ENCODE data around the gene NMT1.
A peak's percentile ranks its signal among the peaks of the same experiment; 100 is the strongest.

Gene NMT1

GRCh38 chr17:45016823-45017222 lies 44.3 kb upstream of the NMT1 start:
- H3K36me3 ChIP-seq (ENCODE audit: control insufficient read depth in 2 of 2, insufficient read depth in 1 of 2, low read length in 2 of 2) = no peaks in the 10 kb centered on the region
- H3K4me1 ChIP-seq (ENCODE audit: control insufficient read depth, insufficient read depth, low read length) = peaks cover 3% of the 10 kb centered on the region; the same call in 1 of the 2 replicates
- H3K4me3 ChIP-seq (ENCODE audit: low read depth, low read length) = no peak overlapping the region
- H3K9me3 ChIP-seq (ENCODE audit: control insufficient read depth, insufficient read depth, low read depth, low read length) = no peaks in the 10 kb centered on the region
- TF ChIP-seq ZSCAN16 (tag by site-specific recombination; IDR thresholded peaks at IDR 0.05) (no peak), ZNF645 (tag by site-specific recombination; IDR thresholded peaks at IDR 0.05) (no peak), ZEB2 (tag by site-specific recombination; IDR thresholded peaks at IDR 0.05) (0 out of 2 replicates have a peak, but pooled peaks have one; percentile 13), ZBTB17 (tag by site-specific recombination; IDR thresholded peaks at IDR 0.05) (peak; percentile 36; the same call in 1 of the 2 replicates), GLIS1 (tag by site-specific recombination; IDR thresholded peaks at IDR 0.05) (0 out of 2 replicates have a peak, but pooled peaks have one; percentile 9)
- TF ChIP-seq, protein P1, sequence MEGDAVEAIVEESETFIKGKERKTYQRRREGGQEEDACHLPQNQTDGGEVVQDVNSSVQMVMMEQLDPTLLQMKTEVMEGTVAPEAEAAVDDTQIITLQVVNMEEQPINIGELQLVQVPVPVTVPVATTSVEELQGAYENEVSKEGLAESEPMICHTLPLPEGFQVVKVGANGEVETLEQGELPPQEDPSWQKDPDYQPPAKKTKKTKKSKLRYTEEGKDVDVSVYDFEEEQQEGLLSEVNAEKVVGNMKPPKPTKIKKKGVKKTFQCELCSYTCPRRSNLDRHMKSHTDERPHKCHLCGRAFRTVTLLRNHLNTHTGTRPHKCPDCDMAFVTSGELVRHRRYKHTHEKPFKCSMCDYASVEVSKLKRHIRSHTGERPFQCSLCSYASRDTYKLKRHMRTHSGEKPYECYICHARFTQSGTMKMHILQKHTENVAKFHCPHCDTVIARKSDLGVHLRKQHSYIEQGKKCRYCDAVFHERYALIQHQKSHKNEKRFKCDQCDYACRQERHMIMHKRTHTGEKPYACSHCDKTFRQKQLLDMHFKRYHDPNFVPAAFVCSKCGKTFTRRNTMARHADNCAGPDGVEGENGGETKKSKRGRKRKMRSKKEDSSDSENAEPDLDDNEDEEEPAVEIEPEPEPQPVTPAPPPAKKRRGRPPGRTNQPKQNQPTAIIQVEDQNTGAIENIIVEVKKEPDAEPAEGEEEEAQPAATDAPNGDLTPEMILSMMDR (tag by site-specific recombination; IDR thresholded peaks at IDR 0.05) = peak; percentile 42
- TF ChIP-seq, protein P2, sequence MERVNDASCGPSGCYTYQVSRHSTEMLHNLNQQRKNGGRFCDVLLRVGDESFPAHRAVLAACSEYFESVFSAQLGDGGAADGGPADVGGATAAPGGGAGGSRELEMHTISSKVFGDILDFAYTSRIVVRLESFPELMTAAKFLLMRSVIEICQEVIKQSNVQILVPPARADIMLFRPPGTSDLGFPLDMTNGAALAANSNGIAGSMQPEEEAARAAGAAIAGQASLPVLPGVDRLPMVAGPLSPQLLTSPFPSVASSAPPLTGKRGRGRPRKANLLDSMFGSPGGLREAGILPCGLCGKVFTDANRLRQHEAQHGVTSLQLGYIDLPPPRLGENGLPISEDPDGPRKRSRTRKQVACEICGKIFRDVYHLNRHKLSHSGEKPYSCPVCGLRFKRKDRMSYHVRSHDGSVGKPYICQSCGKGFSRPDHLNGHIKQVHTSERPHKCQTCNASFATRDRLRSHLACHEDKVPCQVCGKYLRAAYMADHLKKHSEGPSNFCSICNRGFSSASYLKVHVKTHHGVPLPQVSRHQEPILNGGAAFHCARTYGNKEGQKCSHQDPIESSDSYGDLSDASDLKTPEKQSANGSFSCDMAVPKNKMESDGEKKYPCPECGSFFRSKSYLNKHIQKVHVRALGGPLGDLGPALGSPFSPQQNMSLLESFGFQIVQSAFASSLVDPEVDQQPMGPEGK (tag by site-specific recombination; IDR thresholded peaks at IDR 0.05) = 0 out of 2 replicates have a peak, but pooled peaks have one; percentile 19
- no peak overlapping the region for H3K27ac ChIP-seq (ENCODE audit: extremely low read depth, low read depth, low read length)
- ChIA-PET CTCF (interaction anchor here (0.7 to 8.7 kb wide), 4 partner anchors 48 to 361 kb away, joined by 3 to 296 read pairs (median 4); partner anchors contain the start of genes C1QL1 and MEIOC), POLR2A (interaction anchor here (0.8 kb wide), 1 partner anchor 49 kb away, joined by 3 read pairs; the partner anchor contains the start of gene C1QL1)

GRCh38 chr17:45018514-45018847 lies 42.6 kb upstream of the NMT1 start:
- CTCF ChIA-PET = interaction anchor here (0.6 to 8.7 kb wide), 15 partner anchors 22 to 240 kb away, joined by 3 to 296 read pairs (median 6); no protein-coding TSS in a partner anchor
- no peaks in the 10 kb centered on the region for H3K9me3 ChIP-seq (ENCODE audit: control insufficient read depth, insufficient read depth, low read depth, low read length)
- TF ChIP-seq, protein P3, sequence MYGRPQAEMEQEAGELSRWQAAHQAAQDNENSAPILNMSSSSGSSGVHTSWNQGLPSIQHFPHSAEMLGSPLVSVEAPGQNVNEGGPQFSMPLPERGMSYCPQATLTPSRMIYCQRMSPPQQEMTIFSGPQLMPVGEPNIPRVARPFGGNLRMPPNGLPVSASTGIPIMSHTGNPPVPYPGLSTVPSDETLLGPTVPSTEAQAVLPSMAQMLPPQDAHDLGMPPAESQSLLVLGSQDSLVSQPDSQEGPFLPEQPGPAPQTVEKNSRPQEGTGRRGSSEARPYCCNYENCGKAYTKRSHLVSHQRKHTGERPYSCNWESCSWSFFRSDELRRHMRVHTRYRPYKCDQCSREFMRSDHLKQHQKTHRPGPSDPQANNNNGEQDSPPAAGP (tag by site-specific recombination; IDR thresholded peaks at IDR 0.05) = no peak
- TF ChIP-seq, protein P4, sequence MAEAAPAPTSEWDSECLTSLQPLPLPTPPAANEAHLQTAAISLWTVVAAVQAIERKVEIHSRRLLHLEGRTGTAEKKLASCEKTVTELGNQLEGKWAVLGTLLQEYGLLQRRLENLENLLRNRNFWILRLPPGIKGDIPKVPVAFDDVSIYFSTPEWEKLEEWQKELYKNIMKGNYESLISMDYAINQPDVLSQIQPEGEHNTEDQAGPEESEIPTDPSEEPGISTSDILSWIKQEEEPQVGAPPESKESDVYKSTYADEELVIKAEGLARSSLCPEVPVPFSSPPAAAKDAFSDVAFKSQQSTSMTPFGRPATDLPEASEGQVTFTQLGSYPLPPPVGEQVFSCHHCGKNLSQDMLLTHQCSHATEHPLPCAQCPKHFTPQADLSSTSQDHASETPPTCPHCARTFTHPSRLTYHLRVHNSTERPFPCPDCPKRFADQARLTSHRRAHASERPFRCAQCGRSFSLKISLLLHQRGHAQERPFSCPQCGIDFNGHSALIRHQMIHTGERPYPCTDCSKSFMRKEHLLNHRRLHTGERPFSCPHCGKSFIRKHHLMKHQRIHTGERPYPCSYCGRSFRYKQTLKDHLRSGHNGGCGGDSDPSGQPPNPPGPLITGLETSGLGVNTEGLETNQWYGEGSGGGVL (tag by site-specific recombination; IDR thresholded peaks at IDR 0.05) = no peak
- TF ChIP-seq ZNF266 (tag by site-specific recombination; IDR thresholded peaks at IDR 0.05; ENCODE audit: low read depth) (no peak), ZBTB6 (tag by site-specific recombination; IDR thresholded peaks at IDR 0.05) (peak; percentile 38; the same call in 1 of the 2 replicates), PRDM1 (tag by site-specific recombination; IDR thresholded peaks at IDR 0.05) (0 out of 2 replicates have a peak, but pooled peaks have one; percentile 8)
- H3K4me1 ChIP-seq (ENCODE audit: control insufficient read depth, insufficient read depth, low read length) = peaks cover 3% of the 10 kb centered on the region; the same call in 1 of the 2 replicates
- H3K36me3 ChIP-seq (ENCODE audit: control insufficient read depth in 2 of 2, insufficient read depth in 1 of 2, low read length in 2 of 2) = peaks cover 0 to 10% of the 10 kb centered on the region in 2 experiments; a peak in 1 of 3 replicates
- H3K4me3 ChIP-seq (ENCODE audit: low read depth, low read length) = no peak overlapping the region
- H3K27ac ChIP-seq (ENCODE audit: extremely low read depth, low read depth, low read length) = peak overlapping the region; percentile 27; the same call in 1 of the 2 replicates
- POLR2A ChIA-PET = interaction anchor here (0.5 to 0.6 kb wide), 2 partner anchors 29 to 157 kb away, joined by 3 to 6 read pairs; no protein-coding TSS in a partner anchor

Data from HEK293 (cell line).